G401 (cell line): ENCODE data around the gene C20orf173. TPM values are rescaled to one million over a fixed set of nuclear protein-coding genes. Genes with fewer than 3 reads are reported as not detected.
A peak's percentile ranks its signal among the peaks of the same experiment; 100 is the strongest.

ENCODE experiments used
- DNase-seq: peaks from one replicate; pipeline ENCODE4 v3.0.0-alpha.2; 2015; ENCODE audit warnings: low spot score
- in situ Hi-C: cut with HindIII; loops from 2 replicates; pipeline ENCODE4 v1.10.0; 2016; ENCODE audit warnings: low sequenced_read_pairs, mixed read lengths
- total RNA-seq: library from RNA; depleted of rRNA; stranded (reverse); fragments of >200 nt; shearing (Covaris generic); gene quantifications from 2 replicates; pipeline ENCODE4 v1.2.3, GENCODE V29; 2014

Gene C20orf173
- total RNA-seq, 1 experiment from 2014 or later = not detected

DNA sequence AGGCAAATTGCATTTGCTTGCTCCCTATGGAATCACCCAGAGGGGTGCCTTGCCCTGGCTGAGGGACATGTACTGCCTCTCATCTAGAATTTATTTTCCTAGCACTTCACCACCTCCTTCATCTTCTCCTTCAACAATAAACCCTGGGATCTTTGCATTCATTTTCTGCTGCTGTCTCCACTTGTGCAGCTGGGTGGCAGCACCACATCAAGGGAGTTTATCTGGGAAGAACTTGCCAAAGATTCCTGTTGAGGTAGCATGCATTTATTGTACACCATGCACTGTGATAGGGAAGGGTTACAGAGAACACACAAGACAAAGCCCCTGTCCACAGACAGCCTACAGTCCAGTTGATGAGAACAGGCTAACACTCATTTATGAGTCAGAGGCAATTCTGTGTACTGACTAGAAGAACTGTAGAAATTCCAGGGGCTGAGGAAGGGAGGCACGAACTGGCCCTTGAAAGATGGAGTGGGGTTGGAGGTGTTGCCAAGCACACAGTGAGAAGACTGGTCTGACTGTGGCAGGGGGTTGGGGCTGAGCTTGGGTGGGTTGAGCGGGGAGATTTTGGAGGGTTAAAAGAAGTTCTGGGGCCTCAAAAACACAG, 17.5 kb downstream of the C20orf173 start:
- peak; percentile 58 for DNase-seq

DNA sequence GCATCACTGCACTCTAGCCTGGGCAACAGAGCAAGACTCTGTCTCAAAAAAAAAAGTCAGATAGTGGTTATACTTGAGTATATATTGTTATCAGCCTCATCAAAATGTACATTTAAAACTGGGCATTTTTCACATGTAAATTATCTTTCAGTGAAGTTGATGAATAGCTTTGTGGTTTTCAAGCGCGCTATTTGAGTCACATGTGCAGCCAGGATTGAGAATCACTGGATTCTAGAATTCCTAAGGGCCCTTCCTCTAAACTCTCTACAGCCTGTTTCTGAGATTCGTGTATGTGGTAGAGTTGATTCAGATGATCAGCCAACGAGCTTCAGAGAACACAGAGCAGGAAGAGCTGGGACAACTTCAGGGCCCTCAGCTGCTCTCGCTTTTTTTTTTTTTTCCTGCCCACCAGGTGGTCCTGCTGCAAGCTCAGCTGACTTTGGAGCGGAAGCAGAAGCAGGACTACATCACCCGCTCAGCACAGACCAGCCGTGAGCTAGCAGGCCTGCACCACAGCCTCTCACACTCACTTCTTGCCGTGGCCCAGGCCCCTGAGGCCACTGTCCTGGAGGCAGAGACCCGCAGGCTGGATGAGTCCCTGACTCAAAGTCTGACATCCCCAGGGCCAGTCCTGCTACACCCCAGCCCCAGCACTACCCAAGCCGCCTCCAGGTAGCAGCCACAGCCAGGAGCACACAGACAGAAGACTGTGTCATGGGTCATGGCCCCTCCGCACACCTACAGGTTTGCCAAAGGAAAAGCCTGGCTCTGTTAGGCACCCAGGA, 18.3 kb downstream of the C20orf173 start:
- DNase-seq = no peak
- in situ Hi-C loops = no loop called here

More for the DNA sequence above, 17.5 kb downstream of the C20orf173 start:
- in situ Hi-C loops = no loop called here

DNA sequence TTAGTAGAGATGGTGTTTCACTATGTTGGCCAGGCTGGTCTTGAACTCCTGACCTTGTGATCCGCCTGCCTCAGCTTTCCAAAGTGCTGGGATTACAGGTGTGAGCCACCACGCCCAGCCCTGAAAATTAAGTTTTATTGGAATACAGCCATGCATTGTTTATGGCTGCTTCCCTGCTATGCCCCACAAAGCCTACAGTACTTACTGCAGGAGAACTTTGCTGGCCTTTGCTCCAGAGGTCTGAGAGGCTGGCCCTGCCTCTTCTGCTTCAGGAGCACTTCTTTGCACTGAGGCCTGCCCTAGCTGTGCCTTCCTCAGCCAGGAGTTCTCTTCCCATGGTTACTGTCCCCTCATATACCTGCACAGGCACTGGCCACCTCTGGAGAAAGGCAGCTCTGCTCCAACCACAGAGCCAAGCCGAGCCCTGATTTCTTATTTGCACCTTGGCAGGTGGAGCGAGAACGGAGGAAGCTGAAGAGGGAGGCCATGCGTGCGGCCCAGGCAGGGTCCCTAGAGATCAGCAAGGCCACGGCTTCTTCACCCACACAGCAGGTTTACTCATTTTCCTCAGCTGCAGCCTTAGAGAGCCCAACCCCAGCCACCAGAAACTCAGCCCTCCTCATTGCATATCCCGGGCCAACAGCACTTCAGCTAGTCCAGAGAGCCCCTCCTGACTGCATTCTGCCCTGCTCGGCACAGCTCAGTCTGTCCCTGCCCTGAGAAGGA, 20.8 kb downstream of the C20orf173 start:
- no peak for DNase-seq
- in situ Hi-C loops = no loop called here

DNA sequence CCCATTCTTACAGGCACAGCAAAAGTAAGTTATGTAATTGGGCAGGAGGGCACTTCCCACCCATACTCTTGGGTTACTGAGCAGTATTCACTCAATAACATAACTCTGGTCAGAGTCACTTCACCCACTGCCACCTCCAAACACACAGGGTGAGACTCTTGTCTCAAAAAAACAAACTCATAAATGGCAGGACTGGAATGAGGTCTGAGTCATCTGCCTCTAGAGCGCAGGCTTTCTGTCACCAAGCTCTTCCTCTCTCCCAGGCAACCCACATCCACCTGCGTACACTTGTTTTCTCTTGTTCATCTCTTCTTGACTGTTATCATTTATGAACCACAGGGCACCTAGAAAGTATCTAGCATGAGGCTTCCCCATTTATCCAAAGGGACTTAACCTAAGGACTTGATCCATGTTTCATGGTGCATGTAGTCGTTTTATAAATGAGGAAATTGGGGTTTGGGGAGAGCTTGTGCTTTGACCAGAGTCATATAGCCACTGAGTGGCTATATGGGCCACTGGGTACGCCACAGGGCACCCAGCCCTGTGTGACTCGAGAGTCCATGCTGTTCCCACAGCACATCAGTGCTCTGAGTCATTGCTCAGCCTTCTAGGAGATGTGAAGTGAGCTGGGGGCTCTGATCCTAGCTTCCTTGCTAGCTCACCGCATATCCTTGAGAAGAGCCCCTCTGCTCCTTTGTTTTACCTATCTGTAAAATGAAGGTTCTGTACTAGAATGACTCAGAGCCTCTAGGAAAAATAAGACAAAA, 22.4 kb downstream of the C20orf173 start:
- in situ Hi-C loops = no loop called here
- DNase-seq = no peak

DNA sequence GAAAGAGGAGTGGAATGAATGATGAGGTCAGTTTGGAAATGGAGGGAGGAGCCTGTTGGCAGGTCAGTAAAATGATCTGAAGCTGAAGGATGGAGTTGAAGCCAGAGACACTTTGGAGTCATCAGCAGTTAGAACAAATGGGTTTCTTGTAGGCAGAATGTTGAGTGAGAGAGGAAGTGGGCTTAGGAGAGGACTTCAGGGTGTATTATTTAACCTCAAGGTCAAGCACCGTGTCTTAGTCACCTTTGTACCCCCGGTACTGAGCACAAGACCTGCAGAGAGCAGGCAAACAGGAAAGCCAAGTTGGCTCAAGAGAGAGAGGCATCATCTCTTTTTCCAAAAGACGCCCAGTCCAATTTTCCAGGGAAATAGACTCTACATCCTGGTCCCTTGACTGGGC, 23.3 kb downstream of the C20orf173 start:
- in situ Hi-C loops = no loop called here
- no peak for DNase-seq

DNA sequence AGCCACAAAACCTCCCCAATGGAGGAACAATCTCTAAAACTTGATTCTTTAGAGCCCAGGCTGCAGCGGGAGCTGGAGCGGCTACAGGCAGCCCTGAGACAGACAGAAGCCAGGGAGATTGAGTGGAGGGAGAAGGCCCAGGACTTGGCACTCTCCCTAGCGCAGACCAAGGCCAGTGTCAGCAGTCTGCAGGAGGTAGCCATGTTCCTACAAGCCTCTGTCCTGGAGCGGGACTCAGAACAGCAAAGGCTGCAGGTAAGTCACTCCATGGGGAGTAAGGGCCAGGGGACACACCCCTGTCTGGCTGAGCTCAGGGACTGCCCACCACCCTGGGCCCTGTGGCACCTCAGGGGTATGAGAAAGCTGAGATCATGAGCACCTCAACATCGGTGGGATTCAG, 24.7 kb downstream of the C20orf173 start:
- DNase-seq = no peak
- in situ Hi-C loops = no loop called here

DNA sequence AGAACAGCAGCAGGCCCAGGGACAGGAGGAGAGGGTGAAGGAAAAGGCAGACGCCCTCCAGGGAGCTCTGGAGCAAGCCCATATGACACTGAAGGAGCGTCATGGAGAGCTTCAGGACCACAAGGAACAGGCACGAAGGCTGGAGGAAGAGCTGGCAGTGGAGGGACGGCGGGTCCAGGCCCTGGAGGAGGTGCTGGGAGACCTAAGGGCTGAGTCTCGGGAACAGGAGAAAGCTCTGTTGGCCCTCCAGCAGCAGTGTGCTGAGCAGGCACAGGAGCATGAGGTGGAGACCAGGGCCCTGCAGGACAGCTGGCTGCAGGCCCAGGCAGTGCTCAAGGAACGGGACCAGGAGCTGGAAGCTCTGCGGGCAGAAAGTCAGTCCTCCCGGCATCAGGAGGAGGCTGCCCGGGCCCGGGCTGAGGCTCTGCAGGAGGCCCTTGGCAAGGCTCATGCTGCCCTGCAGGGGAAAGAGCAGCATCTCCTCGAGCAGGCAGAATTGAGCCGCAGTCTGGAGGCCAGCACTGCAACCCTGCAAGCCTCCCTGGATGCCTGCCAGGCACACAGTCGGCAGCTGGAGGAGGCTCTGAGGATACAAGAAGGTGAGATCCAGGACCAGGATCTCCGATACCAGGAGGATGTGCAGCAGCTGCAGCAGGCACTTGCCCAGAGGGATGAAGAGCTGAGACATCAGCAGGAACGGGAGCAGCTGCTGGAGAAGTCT, 25.5 kb downstream of the C20orf173 start:
- in situ Hi-C loops = no loop called here
- peak; percentile 91 for DNase-seq

DNA sequence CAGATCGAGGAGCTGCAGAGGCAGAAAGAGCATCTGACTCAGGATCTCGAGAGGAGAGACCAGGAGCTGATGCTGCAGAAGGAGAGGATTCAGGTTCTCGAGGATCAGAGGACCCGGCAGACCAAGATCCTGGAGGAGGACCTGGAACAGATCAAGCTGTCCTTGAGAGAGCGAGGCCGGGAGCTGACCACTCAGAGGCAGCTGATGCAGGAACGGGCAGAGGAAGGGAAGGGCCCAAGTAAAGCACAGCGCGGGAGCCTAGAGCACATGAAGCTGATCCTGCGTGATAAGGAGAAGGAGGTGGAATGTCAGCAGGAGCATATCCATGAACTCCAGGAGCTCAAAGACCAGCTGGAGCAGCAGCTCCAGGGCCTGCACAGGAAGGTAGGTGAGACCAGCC, 26.2 kb downstream of the C20orf173 start:
- in situ Hi-C loops = no loop called here
- no peak for DNase-seq

DNA sequence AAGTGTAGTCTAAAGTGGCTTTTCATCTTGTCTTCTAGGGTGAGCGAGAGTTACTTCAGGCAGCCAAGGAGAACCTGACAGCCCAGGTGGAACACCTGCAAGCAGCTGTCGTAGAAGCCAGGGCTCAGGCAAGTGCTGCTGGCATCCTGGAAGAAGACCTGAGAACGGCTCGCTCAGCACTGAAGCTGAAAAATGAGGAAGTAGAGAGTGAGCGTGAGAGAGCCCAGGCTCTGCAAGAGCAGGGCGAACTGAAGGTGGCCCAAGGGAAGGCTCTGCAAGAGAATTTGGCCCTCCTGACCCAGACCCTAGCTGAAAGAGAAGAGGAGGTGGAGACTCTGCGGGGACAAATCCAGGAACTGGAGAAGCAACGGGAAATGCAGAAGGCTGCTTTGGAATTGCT, 27.1 kb downstream of the C20orf173 start:
- in situ Hi-C loops = no loop called here
- no peak for DNase-seq

DNA sequence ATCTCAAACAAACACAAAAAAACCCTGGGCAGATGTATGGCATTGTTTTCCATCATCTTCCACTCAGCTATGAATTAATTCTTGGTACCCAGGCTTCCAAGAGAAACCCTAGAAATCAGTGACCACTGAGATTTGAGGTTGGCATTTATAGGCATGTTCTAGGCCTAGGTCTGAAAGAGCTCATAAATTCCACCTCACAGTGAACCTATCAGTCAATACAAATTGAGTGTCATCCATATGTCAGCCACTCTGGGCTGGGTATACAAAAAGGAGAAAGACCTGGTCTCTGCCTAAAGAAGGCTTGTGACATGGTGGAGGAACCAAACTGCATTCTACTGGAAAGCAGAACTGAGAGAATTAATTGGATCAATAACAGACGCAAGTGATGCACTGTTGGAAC, 30.2 kb downstream of the C20orf173 start:
- no peak for DNase-seq
- in situ Hi-C loops = no loop called here

DNA sequence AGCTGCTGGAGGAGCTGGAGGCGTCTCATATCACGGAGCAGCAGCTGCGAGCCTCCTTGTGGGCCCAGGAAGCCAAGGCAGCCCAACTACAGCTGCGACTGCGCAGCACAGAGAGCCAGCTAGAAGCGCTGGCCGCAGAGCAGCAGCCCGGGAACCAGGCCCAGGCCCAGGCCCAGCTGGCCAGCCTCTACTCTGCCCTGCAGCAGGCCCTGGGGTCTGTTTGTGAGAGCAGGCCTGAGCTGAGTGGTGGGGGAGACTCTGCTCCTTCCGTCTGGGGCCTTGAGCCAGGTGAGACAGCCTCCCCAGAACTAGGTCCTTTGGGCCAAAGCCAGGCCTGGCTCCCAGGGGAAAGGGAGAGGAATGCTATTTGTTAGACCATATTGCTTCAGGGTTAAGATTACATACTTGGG, 31.7 kb downstream of the C20orf173 start:
- in situ Hi-C loops = no loop called here
- DNase-seq = no peak

DNA sequence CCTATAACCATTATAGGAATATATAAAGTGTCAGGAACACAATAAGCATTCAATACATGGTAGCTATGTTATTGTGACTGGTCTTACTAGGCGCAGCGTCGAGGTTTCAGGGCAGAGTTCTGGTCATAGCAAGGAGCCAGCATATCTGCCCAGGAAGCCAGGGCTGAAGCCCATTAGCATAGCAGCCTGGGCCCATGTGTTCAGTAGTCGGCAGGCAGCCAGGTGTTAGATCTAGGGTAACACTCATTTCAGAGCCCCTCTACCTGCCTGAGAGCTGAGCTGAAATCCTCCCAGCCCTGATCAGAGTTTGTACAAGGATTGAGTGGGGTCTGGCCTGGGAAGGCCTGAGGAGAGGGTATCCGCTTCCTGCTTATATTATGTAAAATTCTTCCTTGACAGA, 32.1 kb downstream of the C20orf173 start:
- in situ Hi-C loops = no loop called here
- DNase-seq = no peak

DNA sequence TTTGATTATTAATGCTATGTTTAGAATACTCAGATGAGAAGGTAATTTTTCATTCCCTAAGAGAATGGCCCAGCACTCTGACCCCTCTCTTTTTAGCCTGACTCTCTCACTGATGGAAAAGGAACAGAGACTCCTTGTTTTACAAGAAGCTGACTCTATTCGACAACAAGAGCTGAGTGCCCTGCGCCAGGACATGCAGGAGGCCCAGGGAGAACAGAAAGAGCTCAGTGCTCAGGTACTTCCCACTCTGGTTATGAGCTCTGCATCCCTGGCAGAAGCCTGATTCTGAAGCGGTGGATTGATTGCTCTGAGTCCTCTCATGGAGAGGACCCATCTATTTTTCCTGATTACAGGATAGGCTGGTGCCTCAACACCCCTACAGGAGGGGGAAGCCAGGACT, 33.0 kb downstream of the C20orf173 start:
- DNase-seq = no peak
- in situ Hi-C loops = no loop called here

DNA sequence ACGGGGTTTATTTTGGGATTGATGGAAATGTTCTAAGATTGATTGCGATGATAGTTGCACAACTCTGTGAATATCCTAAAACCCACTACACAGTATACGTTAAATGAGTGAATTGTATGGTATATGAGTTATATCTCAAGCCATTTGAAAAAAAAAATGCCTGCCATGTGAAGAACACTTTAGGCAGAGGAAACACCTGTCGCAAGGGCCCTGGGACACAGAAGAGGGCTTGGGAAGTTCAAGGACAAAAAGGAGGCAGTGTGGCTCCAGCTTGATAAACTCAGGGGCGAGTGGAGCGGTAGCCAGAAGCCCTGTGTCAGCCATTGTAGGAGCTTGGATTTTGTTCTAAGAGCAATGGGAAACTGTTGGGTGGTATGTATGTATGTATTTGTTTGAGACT, 37.1 kb downstream of the C20orf173 start:
- in situ Hi-C loops = no loop called here
- DNase-seq = no peak

DNA sequence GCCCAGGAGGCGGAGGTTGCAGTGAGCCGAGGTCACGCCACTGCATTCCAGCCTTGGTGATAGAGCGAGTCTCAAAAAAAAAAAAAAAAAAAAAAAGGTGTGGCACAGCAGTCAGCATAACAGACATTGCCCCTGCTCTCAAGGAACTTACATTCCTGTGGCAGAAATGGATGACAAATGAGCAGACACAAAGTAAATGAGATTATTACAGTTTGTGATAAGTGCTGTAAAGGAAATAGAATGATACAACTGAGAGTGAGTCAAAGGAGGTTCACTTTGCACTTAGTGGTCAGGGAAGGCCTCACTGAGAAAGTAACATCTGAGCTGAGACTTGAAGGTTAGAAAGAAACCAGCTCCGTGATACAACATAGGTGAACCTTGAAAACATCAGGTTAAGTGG, 37.6 kb downstream of the C20orf173 start:
- DNase-seq = no peak
- in situ Hi-C loops = no loop called here

DNA sequence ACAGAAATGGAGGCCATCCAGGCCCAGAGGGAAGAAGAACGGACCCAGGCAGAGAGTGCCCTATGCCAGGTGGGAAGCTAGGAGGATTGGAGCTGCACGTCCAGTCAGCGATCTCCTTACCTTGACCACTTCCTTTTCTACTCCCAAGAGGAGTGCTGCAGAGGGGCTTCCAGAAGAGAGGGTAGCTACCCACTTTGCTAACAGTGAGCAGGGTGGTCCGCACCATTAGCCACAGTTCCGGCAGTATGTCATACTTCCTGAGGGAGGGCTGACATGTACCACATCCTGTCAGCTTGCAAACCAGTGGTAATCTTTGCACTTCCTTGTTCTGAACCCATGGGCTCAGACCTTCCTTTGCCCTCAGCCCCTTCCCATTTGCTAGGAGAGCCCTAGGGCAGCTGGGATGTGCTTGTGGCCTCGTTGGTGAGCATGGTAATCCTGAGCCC, 38.7 kb downstream of the C20orf173 start:
- in situ Hi-C loops = no loop called here
- DNase-seq = peak; percentile 6

DNA sequence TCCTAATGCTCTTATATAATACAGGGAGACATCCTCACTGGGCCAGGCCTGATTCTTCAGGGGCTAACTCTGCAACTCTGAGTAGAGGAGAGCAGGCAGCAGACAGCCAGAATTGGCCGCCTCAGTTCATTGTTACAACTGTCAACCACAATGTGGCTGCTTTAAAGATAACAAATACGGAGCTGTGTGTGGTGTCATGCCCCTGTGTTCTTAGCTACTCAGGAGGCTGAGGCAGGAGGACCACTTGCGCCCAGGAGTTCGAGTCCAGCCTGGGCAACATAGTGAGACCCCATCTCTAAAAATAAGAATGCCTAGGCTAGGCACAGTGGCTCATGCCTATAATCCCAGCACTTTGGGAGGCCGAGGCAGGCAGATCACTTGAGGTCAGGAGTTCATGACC, 39.7 kb downstream of the C20orf173 start:
- no peak for DNase-seq
- in situ Hi-C loops = no loop called here

DNA sequence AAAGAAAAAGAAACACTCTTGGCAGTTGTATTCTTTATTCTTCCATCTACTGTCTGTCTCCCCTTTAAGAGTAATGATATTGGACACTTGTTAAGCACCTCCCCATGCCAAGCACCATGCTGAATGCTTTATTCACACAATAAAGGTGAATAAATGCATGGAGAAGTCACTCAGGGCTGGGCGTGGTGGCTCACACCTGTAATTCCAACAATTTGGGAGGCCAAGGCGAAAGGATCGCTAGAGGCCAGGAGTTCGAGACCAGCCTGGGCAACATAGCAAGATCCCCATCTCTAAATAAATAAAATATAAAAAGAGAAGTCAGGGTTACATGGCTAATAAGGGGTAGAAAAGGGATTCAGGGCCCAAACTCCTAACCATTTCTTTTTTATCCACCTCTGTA, 42.0 kb downstream of the C20orf173 start:
- in situ Hi-C loops = no loop called here

DNA sequence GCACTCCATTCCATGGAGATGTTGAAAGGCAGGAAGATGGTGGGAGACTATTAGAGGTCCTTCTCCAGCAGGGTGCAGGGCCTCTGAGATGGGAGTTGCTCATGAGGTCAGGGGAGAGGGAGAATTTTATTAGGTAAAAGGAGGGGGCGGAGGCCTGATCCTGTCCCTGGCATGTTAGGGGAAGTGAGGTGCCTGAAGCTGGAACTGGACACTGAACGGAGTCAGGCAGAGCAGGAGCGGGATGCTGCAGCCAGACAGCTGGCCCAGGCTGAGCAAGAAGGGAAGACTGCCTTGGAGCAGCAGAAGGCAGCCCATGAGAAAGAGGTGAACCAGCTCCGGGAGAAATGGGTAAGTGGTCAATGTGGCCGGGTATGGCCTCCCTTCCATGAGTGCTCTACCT, 49.7 kb downstream of the C20orf173 start:
- in situ Hi-C loops = no loop called here
- DNase-seq = no peak

More for the DNA sequence above, 42.0 kb downstream of the C20orf173 start:
- no peak for DNase-seq
